GF-D8 (cell line): ENCODE data around the gene AMPD1.

Source experiments
- DNase-seq: peaks from one replicate; lab custom pipeline; 2025; lab: John Stamatoyannopoulos, UW

Gene AMPD1

GRCh38 chr1:114638910-114639309 lies 56.4 kb downstream of the AMPD1 start:
- no peak for DNase-seq

DNA sequence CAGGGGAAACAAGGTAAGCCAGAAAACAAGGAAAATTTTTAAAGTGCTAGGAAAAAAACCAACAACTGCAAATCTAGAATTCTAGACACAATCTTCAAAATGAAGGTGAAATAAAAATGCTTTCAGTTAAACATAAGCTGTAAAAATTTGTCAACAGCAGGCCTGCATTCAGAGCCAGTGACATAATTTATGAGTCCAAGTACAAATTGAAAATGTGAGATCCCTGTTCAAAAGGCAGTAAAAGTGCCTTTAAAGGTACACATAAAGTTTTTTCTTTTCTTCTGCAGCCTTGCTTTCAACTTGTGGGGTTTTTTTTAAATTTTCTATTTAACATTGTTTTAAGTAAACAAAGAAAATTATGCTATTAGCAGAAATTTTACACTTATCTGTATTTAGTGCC lies 62.9 kb downstream of the AMPD1 start:
- no peak for DNase-seq

- no peak for DNase-seq
These were observed 68.2 kb downstream of the AMPD1 start for GRCh38 chr1:114627107-114627506.

- DNase-seq: no peak
These were observed 72.0 kb downstream of the AMPD1 start for GRCh38 chr1:114623364-114623763.
